GM18951 (cell line): ENCODE results near the gene JAM2.

Experiments
- POLR2A ChIP-seq: IDR thresholded peaks from 4 replicates; pipeline ENCODE4 v1.6.1; 2011; ENCODE audit warnings: mild to moderate bottlenecking; ENCODE audit not compliant: insufficient read length, insufficient read depth; ENCODE audit errors: extremely low read depth
- in situ Hi-C: fragments of 300-500 bp; cut with MboI; formaldehyde crosslinking; loops from one replicate; pipeline ENCODE4 v1.12.0; 2022; ENCODE audit warnings: low sequenced_read_pairs, mixed read lengths, inconsistent platforms; ENCODE audit not compliant: unreplicated experiment

The JAM2 gene

DNA sequence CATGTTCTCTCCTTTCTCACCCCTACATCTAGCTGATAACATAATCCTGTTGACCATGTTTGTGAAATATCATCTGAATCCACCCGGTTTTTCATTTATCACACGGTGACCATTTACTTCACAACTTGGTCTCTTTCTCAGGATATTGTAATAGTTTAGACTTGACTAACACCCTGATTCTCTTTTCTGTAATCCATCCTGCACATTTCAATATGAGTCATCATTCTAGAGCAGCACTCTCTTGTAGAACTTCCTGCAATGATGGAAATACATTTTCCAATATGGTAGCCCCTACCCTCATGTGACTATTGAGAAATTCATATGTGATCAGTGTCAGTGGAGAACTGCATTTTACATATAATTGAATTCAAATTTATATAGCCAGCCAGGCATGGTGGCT lies 2.3 kb upstream of the JAM2 start:
- in situ Hi-C loops, result no loop called here

DNA sequence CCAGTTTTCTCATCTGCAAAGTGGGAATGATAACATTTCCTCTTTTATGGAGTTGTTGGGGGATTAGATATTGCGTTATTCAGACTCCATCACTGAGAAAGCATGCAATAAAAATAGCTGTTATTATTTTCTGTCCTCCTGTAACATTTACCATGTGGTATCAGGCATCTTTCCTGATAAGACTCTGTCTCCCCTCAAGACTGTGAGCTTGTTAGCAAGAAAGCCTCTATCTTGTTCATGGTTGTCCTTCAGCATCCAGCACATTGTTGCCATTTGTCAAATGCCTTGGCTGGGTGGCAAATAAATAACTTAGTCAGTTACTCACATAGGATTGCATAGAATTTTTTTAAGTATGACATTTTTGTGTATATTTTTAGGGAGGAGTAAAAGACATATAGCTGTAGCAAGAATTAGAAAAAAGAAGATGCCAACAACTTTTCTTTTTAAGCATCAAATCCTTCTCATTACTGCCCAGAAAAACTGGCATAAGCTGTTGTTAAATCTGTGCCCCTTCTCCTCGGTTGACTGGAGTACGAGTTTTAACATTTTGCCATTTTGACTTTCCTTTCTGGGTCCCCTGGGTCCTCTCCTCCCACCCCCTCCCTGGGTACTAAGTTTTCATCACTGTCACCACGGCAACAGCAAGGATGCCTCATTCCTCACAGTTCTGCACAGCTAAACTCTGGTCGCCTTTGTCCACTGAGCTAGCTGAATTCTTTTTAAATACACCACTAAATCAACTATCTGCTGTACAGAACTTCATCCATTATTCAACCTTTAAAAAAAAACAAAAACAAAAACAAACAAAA lies 1.0 kb upstream of the JAM2 start:
- in situ Hi-C loops, result no loop called here
- no peak for TF ChIP-seq POLR2A

More for the DNA sequence above, 2.3 kb upstream of the JAM2 start:
- TF ChIP-seq POLR2A, result no peak

DNA sequence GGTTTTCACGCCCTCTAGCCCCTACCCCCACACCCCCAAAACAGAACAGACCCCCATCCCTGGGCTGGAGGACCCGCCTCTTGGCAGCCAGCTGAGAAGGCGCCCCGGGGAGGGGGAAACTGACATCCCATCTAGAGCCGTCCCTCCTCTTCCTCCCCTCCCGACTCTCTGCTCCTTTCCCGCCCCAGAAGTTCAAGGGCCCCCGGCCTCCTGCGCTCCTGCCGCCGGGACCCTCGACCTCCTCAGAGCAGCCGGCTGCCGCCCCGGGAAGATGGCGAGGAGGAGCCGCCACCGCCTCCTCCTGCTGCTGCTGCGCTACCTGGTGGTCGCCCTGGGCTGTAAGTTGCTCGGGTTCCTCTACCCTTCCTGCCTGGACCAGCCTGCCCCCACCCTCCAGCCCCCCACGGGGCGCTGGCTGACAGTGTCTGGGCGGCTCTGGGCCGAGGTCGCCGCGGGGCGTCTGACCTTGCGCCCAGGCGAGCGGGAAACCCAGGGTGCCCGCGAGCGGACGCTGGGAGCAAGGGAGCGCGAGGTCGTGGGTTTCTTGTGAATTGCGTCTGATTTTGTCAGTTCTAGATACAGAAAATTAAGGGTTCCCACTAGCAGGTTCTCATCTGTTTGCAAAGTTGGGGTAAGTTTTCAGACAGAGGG lies 618 bp downstream of the JAM2 start:
- in situ Hi-C loops, result no loop called here
- TF ChIP-seq POLR2A, result no peak

DNA sequence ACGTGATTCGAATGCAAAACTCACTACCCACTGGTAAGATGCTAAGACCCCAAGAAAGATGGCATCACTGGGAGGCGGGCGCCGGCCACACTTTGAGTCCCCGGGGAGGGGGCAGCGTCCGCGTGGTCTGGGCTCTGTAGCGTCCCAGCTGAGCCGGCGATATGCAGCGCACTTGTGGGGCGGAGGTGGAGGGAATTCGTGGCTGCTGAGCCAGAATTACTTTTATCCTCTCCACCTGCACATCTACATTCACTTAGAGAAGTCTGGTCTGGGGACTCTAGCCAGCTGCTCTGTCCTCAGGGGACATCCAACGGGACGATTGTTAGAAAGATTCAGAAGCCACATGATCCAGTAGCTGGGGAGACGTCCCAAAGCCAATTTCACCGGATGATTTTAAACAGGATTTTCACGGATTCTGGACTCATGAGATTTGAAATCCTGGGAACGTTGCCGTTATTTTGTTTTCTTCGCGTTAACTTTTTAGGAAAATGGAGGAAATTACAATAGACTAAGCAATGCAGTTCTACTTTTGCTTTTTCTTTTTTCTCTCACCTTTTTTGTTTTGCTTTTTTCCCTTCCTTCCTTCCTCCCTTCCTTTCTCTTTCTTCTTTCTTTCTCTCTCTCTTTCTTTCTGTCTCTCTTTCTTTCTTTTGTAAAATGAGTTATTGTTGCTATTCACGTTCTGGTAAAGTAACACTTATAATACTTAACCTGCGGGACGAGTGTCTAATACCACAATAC lies 1.3 kb downstream of the JAM2 start:
- in situ Hi-C loops, result no loop called here
- no peak for TF ChIP-seq POLR2A

DNA sequence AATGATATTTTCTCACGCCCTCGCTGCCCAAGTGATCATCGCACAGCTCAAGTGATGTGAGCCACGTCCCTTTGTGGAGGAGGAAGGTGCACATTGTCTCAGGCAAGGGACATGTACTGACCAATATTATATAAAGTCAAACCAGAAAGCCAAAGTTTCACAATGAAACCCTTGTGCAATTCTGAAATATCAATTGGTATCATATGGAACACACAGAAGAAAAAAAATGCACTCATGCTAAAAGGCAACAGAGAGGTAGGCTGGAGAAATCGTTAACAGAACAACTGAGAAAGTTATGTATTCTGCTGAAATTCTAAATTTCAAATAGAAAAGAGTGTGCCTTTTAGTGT lies 1.9 kb downstream of the JAM2 start:
- in situ Hi-C loops, result no loop called here
- TF ChIP-seq POLR2A, result no peak

DNA sequence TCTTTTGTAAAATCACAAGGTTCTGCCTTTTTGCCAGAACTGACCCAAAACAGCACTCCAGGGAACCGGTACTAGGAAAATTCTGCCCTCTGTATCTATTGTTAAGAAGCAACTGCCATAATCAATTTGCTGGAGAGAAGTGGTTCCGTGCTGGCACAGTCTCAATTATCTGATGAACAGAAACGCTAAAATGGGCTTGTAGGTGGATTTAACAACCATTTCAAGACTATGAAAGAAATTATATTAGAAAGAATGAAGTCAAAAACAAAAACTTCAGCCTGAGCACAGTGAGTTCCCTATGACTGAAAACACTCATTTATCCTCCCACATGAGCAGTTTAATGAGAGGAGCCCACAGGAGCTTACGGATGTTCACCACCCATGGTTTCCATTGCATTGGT lies 4.4 kb downstream of the JAM2 start:
- TF ChIP-seq POLR2A, result no peak
- in situ Hi-C loops, result no loop called here

DNA sequence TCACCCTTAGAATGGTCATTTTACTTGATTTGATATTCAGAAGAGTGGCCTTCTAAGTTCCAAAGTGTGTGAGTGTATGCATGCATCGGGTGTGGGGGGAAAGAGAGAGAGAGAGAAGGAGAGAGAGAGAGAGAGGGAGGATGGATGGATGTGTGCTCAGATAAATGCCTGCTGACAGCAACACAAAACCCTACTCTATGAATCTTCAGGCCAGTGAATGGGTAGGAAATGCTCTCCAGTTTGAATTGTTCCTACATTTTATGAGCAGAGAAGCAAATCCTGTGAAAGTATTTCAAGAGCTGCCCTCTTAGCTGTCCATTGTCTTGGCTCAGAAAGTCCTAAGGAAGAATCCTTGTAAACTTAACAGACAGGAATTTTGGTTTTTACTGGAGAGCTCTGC lies 7.4 kb downstream of the JAM2 start:
- in situ Hi-C loops, result no loop called here
- TF ChIP-seq POLR2A, result no peak

DNA sequence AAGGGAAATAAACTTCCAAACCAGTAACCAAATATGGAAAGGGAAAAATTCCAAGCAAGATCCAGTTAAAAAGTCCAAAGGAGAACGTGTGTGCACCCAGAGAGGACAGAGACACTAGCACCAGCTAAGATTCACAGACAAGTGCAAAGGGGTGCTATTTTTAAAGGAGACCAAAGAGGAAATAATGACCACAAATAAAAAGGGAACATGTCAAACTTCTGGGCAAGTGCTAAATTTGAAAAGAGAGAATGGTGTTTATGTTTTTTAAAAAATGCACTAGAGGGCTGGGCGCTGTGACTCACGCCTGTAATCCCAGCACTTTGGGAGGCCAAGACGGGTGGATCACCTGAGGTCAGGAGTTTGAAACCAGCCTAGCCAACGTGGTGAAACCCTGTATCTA lies 8.6 kb downstream of the JAM2 start:
- in situ Hi-C loops, result no loop called here
- TF ChIP-seq POLR2A, result no peak

DNA sequence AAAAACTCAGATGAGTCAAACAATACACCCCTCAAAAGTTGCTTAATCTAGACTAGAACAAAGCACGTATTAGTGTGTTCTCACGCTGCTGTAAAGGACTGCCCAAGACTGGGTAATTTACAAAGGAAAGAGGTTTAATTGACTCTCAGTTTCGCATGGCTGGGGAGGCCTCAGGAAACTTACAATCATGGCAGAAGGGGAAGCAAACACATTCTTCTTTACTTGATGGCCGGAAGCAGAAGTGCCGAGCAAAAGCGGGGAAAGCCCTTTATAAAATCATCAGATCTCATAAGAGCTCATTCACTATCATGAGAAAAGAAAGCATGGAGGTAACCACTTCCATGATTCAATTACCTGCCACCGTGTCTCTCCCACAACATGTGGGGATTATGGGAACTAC lies 10.1 kb downstream of the JAM2 start:
- TF ChIP-seq POLR2A, result no peak
- in situ Hi-C loops, result no loop called here

DNA sequence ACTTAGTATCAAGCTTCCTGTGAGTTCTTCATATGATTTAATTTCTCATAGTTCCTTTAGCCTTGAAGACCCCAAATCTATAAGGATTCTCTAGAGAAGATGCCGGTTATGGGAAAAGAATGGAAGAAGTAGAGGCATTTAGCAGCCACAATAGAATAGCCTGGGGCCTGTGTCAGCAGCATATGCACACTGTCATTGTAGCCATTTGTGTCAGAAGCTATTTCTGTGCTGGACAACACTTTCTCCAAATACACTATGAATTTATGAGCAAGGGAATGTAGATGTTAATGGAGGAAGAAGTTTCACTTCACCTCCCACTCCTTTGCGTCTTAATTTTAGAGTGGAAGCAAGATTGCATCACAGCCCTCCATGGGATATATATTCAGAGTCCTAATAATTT lies 17.4 kb downstream of the JAM2 start:
- in situ Hi-C loops, result no loop called here
- TF ChIP-seq POLR2A, result no peak

DNA sequence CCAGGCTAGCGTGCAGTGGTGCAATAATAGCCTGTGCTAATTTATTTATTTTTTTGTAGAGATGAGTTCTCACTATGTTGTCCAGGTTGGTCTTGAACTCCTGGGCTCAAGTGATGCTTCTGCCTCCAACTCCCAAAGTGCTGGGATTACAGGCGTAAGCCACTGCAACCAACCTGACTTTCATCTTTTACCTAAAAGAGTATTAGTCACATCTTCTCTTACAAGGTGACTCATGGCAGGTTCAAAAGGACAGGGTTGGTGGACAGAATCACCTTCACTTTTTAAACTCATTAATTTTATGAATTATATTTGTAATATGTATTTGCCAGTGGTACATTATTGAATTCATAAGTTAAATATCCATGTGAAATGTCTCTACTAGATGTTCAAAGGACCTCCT lies 18.1 kb downstream of the JAM2 start:
- in situ Hi-C loops, result no loop called here
- TF ChIP-seq POLR2A, result no peak

DNA sequence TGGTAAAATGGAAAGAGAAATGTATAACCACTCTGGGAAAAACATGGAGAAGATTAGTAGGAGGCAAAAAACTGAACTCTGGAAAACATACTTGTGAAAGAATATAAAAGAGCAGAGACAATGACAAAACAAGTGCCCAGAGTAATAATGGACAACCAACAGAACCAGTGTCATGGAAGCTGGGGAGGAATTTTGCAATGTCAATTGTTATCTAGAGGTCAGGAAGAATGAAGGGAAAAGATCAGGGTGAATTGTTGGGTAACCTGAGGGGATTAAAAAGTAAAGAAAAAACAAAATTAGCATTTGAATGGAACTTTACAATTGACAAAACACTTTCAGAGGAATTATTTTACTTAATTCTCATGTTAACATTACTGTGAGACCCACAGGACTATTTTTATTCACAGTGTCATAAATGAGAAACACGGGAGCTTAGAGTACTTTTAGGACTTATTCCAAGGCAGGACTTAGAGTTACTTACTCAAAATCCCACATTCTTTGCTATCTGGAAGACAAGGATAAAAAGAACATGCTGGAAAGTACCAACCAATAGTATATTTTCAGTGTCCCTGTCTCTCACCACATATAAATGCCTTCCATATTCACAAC lies 19.5 kb downstream of the JAM2 start:
- no peak for TF ChIP-seq POLR2A
- in situ Hi-C loops, result no loop called here

DNA sequence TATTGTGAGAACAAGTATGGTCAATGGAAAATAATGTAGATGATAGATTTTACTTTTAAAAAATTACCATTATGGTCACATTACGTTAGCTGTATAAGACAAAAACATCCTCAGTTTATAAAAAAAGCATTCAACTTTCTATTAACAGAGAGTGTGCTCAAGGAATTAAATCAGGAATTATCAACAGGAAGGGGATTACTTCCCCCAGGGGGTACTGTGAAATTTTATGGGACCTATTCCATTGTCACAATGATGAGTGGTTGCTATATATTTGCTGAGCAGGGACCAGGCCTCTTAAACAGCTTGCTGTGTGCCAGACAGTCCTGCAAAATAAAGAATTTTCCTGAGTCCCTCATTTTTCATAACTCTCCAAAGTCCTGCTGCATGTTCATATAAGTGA lies 21.2 kb downstream of the JAM2 start:
- no peak for TF ChIP-seq POLR2A

More for the DNA sequence above, 21.2 kb downstream of the JAM2 start:
- in situ Hi-C loops, result no loop called here
